Spleen (tissue), 7 donors: ENCODE data around the gene CKMT2.

Source experiments
- POLR2A ChIP-seq, 3 donors: fragments of 450-650 bp; IDR thresholded peaks; one replicate each; pipeline ENCODE4 v1.5.1; 2017; ENCODE audit warnings: antibody characterized with exemption in 3 of 3, mild to moderate bottlenecking in 1 of 3
- POLR2AphosphoS5 ChIP-seq, 3 donors: sonication (generic); formaldehyde crosslinking; IDR thresholded peaks; one replicate each; pipeline ENCODE4 v1.5.1; 2017; ENCODE audit warnings: antibody characterized with exemption in 3 of 3
- TF ChIP-seq, protein P1 (sequence below), 11 experiments: fragments of 200-600 bp in 7 of 11; fragments of 450-650 bp in 4 of 11; sonication (generic) in 4 of 11; IDR thresholded peaks in 8 of 11; conservative IDR thresholded peaks in 3 of 11; 1 replicate in 7 of 11; 2 replicates in 4 of 11; pipeline versions ENCODE4 v1.4.0 to v1.8.0; 2016 to 2021; ENCODE audit warnings: antibody characterized with exemption in 11 of 11, inconsistent platforms in 4 of 11, mild to moderate bottlenecking in 1 of 11
- donor health status: DM: no; HTN: no; CAD: no; lungs with moderate emphysema.
- donor health status: DM: no; HTN: no; CAD: no.
- donor health status: DM: no; HTN: no; CAD: no.

- TF ChIP-seq POLR2AphosphoS5 (IDR thresholded peaks at IDR 0.05) (no peak), POLR2A (IDR thresholded peaks at IDR 0.05) (no peak)
- TF ChIP-seq, protein P1, sequence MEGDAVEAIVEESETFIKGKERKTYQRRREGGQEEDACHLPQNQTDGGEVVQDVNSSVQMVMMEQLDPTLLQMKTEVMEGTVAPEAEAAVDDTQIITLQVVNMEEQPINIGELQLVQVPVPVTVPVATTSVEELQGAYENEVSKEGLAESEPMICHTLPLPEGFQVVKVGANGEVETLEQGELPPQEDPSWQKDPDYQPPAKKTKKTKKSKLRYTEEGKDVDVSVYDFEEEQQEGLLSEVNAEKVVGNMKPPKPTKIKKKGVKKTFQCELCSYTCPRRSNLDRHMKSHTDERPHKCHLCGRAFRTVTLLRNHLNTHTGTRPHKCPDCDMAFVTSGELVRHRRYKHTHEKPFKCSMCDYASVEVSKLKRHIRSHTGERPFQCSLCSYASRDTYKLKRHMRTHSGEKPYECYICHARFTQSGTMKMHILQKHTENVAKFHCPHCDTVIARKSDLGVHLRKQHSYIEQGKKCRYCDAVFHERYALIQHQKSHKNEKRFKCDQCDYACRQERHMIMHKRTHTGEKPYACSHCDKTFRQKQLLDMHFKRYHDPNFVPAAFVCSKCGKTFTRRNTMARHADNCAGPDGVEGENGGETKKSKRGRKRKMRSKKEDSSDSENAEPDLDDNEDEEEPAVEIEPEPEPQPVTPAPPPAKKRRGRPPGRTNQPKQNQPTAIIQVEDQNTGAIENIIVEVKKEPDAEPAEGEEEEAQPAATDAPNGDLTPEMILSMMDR (IDR thresholded peaks at IDR 0.05 in 8 of 11, conservative IDR thresholded peaks at IDR 0.05 in 3 of 11), result no peak
These were observed 80.6 kb downstream of the CKMT2 start for GRCh38 chr5:81313686-81314085.
